K562 (cell line): Measurements from ENCODE around the gene MYO18A. TPM values are rescaled to one million over a fixed set of nuclear protein-coding genes. Genes with fewer than 3 reads are reported as not detected.

Experiments
- DNMT1 ChIP-seq: fragments of 450-650 bp; IDR thresholded peaks from 2 replicates; pipeline ENCODE4 v1.6.1; 2016; ENCODE audit warnings: antibody characterized with exemption, mild to moderate bottlenecking
- HCFC1 ChIP-seq: IDR thresholded peaks from 2 replicates; pipeline ENCODE4 v1.6.1; 2012; ENCODE audit warnings: low read depth, low read length, improper control_type of control experiment
- MITF ChIP-seq: IDR thresholded peaks from 2 replicates; pipeline ENCODE4 v1.6.1; 2014; ENCODE audit warnings: antibody characterized with exemption
- PRMT5 ChIP-seq: sonication (generic); formaldehyde crosslinking; IDR thresholded peaks from 2 replicates; pipeline ENCODE4 v1.5.0; 2020; ENCODE audit warnings: missing genetic modification reagents
- SNIP1 ChIP-seq: fragments of 450-650 bp; IDR thresholded peaks from 2 replicates; pipeline ENCODE4 v1.7.1; 2017; ENCODE audit warnings: low read depth, mild to moderate bottlenecking
- SRSF9 ChIP-seq: fragments of 200-400 bp; formaldehyde crosslinking; IDR thresholded peaks from 2 replicates; pipeline ENCODE4 v1.6.1; 2017; ENCODE audit warnings: low read depth, low read length, borderline replicate concordance
- TAF15 ChIP-seq: fragments of 200-400 bp; formaldehyde crosslinking; IDR thresholded peaks from 2 replicates; pipeline ENCODE4 v1.6.1; 2017; ENCODE audit warnings: mild to moderate bottlenecking, low read depth, low read length, moderate library complexity
- XRCC4 ChIP-seq: IDR thresholded peaks from one replicate; pipeline ENCODE4 v1.6.1; 2011; ENCODE audit not compliant: insufficient read depth, insufficient read length; ENCODE audit errors: extremely low read depth
- ZBTB1 ChIP-seq: sonication (generic); formaldehyde crosslinking; IDR thresholded peaks from 2 replicates; pipeline ENCODE4 v1.8.1; 2023; ENCODE audit warnings: missing genetic modification reagents, low read depth, mild to moderate bottlenecking, borderline replicate concordance
- ZFPM2 ChIP-seq: fragments of 250-450 bp; sonication (Bioruptor Pico); IDR thresholded peaks from 2 replicates; pipeline ENCODE4 v1.5.1; 2022; ENCODE audit warnings: mild to moderate bottlenecking
- ZHX1 ChIP-seq: fragments of 150-350 bp; conservative IDR thresholded peaks from 2 replicates; pipeline ENCODE4 v1.6.1; 2014; ENCODE audit warnings: low read length
- ZKSCAN1 ChIP-seq: fragments of 150-350 bp; IDR thresholded peaks from 2 replicates; pipeline ENCODE4 v1.6.1; 2016; ENCODE audit warnings: low read depth, low read length
- ZNF444 ChIP-seq: fragments of 250-450 bp; sonication (Bioruptor Pico); IDR thresholded peaks from 2 replicates; pipeline ENCODE4 v1.4.0; 2020; ENCODE audit warnings: mild to moderate bottlenecking, moderate library complexity
- ZNF699 ChIP-seq: fragments of 250-450 bp; sonication (Bioruptor Pico); IDR thresholded peaks from 2 replicates; pipeline ENCODE4 v1.8.0; 2021; ENCODE audit warnings: mild to moderate bottlenecking, moderate library complexity; ENCODE audit not compliant: insufficient replicate concordance
- ZNF764 ChIP-seq: fragments of 250-450 bp; sonication (Bioruptor Pico); IDR thresholded peaks from 2 replicates; pipeline ENCODE4 v1.4.0; 2020; ENCODE audit warnings: low read depth, mild to moderate bottlenecking, moderate library complexity
- polyA plus RNA-seq, 8 experiments: library from polyadenylated mRNA; depleted of rRNA in 4 of 8; stranded (reverse) in 5 of 8; unstranded in 3 of 8; fragments of >200 nt; fragmentation: Nextera tagmentation in 2 of 8; fragmentation: Illumina TruSeq in 1 of 8; extraction: Ambion mirVana in 2 of 8; extraction: Trizol in 1 of 8; gene quantifications; 2 replicates each; pipeline versions ENCODE4 v1.2.1 to v1.2.3, GENCODE V29; 2011 to 2014; ENCODE audit warnings: inconsistent platforms in 1 of 8, missing spikeins in 1 of 8
- total RNA-seq, 7 experiments: library from RNA; depleted of rRNA in 6 of 7; stranded (reverse); fragments of >200 nt in 6 of 7; fragmentation: Illumina TruSeq in 2 of 7; extraction: Trizol in 2 of 7; gene quantifications; 2 replicates each; pipeline versions ENCODE4 v1.2.1 to v1.2.3, GENCODE V29; 2011 to 2021; ENCODE audit warnings: low replicate concordance in 1 of 7
- TF ChIP-seq, protein P1 (sequence below): fragments of 450-650 bp; IDR thresholded peaks from 2 replicates; pipeline ENCODE4 v1.6.1; 2018; ENCODE audit not compliant: partially characterized antibody
- TF ChIP-seq, protein P2 (sequence below): fragments of 450-650 bp; IDR thresholded peaks from 2 replicates; pipeline ENCODE4 v1.6.1; 2016; ENCODE audit warnings: mild to moderate bottlenecking

MYO18A gene
- total and polyA plus RNA-seq, 9 of the 15 experiments (the other 6 are each of a cell fraction or from before 2014, with no cell fraction given) = 2.5 to 65.4 (median 17.1) TPM

DNA sequence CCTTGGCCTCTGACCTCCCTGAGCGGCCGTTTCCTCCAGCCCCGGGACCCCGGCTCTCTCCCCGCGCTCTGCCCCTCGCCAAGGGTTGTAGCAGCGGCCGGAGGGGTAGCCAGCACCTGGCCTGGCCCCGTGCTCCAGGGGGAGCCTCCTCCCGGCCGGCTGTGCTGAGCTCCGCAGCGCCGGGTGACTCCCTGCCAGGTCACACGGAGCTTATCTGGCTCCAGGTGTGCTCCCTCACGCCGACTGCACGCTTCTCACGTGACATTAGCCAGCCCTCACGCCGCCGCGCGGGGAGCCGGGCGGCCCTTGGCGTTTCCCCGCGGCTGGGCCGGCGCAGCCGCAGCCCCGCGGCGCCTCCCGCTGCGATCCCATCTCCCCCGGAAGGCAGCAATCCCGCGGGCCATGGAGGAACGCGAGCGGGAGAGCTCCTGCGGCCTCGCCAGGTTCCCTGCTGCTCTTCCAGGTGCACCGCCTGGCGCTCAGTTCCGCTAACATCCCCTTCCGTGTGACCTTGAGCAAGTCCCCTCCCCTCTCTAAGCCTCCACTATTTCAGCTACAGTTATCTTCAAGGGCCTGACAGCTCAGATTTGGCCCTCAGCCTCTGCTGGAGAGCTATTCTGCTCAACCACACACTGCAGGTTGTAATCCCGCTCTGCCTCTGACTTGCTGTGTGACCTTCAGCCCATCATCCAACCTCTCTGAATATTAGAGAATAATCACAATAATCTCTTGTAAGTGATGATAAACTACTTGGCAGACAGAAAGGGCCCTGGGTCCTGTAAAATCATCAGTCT lies 3.4 kb downstream of the MYO18A start (continued):
- TF ChIP-seq XRCC4 = no peak
- no peak for TF ChIP-seq ZNF444 (CRISPR knock-in tag)
- no peak for TF ChIP-seq DNMT1
- TF ChIP-seq SNIP1 = no peak
- TF ChIP-seq ZFPM2 (CRISPR knock-in tag) = no peak
- TF ChIP-seq, protein P1, sequence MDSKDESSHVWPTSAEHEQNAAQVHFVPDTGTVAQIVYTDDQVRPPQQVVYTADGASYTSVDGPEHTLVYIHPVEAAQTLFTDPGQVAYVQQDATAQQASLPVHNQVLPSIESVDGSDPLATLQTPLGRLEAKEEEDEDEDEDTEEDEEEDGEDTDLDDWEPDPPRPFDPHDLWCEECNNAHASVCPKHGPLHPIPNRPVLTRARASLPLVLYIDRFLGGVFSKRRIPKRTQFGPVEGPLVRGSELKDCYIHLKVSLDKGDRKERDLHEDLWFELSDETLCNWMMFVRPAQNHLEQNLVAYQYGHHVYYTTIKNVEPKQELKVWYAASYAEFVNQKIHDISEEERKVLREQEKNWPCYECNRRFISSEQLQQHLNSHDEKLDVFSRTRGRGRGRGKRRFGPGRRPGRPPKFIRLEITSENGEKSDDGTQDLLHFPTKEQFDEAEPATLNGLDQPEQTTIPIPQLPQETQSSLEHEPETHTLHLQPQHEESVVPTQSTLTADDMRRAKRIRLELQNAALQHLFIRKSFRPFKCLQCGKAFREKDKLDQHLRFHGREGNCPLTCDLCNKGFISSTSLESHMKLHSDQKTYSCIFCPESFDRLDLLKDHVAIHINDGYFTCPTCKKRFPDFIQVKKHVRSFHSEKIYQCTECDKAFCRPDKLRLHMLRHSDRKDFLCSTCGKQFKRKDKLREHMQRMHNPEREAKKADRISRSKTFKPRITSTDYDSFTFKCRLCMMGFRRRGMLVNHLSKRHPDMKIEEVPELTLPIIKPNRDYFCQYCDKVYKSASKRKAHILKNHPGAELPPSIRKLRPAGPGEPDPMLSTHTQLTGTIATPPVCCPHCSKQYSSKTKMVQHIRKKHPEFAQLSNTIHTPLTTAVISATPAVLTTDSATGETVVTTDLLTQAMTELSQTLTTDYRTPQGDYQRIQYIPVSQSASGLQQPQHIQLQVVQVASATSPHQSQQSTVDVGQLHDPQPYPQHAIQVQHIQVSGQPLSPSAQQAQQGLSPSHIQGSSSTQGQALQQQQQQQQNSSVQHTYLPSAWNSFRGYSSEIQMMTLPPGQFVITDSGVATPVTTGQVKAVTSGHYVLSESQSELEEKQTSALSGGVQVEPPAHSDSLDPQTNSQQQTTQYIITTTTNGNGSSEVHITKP = no peak
- TF ChIP-seq PRMT5 = no peak
- no peak for TF ChIP-seq ZBTB1 (CRISPR knock-in tag)
- no peak for TF ChIP-seq ZHX1
- TF ChIP-seq ZNF699 (CRISPR knock-in tag) = no peak
- TF ChIP-seq HCFC1 = no peak; the same call in 1 of the 2 replicates
- peak; percentile 69; the same call in 1 of the 2 replicates for TF ChIP-seq MITF
- TF ChIP-seq ZKSCAN1 = no peak
- TF ChIP-seq SRSF9 = no peak
- TF ChIP-seq, protein P2, sequence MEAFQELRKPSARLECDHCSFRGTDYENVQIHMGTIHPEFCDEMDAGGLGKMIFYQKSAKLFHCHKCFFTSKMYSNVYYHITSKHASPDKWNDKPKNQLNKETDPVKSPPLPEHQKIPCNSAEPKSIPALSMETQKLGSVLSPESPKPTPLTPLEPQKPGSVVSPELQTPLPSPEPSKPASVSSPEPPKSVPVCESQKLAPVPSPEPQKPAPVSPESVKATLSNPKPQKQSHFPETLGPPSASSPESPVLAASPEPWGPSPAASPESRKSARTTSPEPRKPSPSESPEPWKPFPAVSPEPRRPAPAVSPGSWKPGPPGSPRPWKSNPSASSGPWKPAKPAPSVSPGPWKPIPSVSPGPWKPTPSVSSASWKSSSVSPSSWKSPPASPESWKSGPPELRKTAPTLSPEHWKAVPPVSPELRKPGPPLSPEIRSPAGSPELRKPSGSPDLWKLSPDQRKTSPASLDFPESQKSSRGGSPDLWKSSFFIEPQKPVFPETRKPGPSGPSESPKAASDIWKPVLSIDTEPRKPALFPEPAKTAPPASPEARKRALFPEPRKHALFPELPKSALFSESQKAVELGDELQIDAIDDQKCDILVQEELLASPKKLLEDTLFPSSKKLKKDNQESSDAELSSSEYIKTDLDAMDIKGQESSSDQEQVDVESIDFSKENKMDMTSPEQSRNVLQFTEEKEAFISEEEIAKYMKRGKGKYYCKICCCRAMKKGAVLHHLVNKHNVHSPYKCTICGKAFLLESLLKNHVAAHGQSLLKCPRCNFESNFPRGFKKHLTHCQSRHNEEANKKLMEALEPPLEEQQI = no peak
- TF ChIP-seq TAF15 = no peak
- TF ChIP-seq ZNF764 (CRISPR knock-in tag) = no peak
